Ovary (tissue), 9 donors: Measurements from ENCODE around the gene GMPR. TPM values are rescaled to one million over a fixed set of nuclear protein-coding genes. Genes with fewer than 3 reads are reported as not detected.

Experiments
- DNase-seq, 5 donors: peaks; one replicate each; pipeline ENCODE4 v3.0.0-alpha.2; 2019 to 2020
- H3K27ac ChIP-seq, 2 donors: fragments of 200-600 bp; one replicate each; pipeline versions ENCODE4 v1.5.1 to v1.8.0; 2019 to 2022
- H3K27me3 ChIP-seq: fragments of 200-600 bp; one replicate; pipeline ENCODE4 v1.8.0; 2022
- H3K36me3 ChIP-seq: fragments of 200-600 bp; sonication (generic); one replicate; pipeline ENCODE4 v1.5.1; 2019
- H3K4me1 ChIP-seq: one replicate; pipeline ENCODE4 v1.8.1; 2013; ENCODE audit warnings: mild to moderate bottlenecking, moderate library complexity; ENCODE audit not compliant: insufficient read depth
- H3K4me3 ChIP-seq: fragments of 200-600 bp; sonication (generic); one replicate; pipeline ENCODE4 v1.5.1; 2017
- H3K9me3 ChIP-seq, 2 donors: fragments of 200-600 bp in 1 of 2; sonication (generic) in 1 of 2; one replicate each; pipeline versions ENCODE4 v1.5.1 to v1.8.1; 2013 to 2019; ENCODE audit warnings: mild to moderate bottlenecking in 1 of 2, moderate library complexity in 1 of 2
- EP300 ChIP-seq: sonication (generic); formaldehyde crosslinking; IDR thresholded peaks from one replicate; pipeline ENCODE4 v1.6.1; 2017; ENCODE audit warnings: antibody characterized with exemption
- POLR2A ChIP-seq: fragments of 450-650 bp; IDR thresholded peaks from one replicate; pipeline ENCODE4 v1.6.1; 2017; ENCODE audit warnings: antibody characterized with exemption, mild to moderate bottlenecking, moderate library complexity
- WGBS, 3 donors: extraction: QIAGEN DNeasy Blood & Tissue Kit in 1 of 3; methylation state at CpG; one replicate each; pipeline versions ENCODE4 v1.1.5 to v1.1.7; 2013 to 2017; 5-methylcytosine and 5-hydroxymethylcytosine counted together
- intact Hi-C, 4 donors: fragments of 100-400 bp; cut with DNase I; formaldehyde crosslinking; loops; one replicate each; pipeline versions ENCODE4 v1.11.0 to v1.15.1; 2022 to 2023
- polyA plus RNA-seq, 2 donors: library from polyadenylated mRNA; stranded (reverse); fragments of 200-250 nt in 1 of 2; fragments of 350-450 nt in 1 of 2; fragmentation: Illumina TruSeq in 1 of 2; extraction: RNeasy Lipid Tissue Mini Kit (QIAGEN cat#74804) in 1 of 2; gene quantifications; one replicate each; pipeline ENCODE4 v1.2.3, GENCODE V29; 2013 to 2014
- total RNA-seq, 7 donors: library from RNA; depleted of rRNA in 2 of 7; stranded (reverse); fragments of >200 nt in 2 of 7; fragmentation: NEBNext Ultra II Directional in 3 of 7; extraction: Animal tissue kit (Norgen Biotek cat#: 25700) in 3 of 7; gene quantifications; one replicate each; pipeline versions ENCODE4 v1.1.0 to v1.2.4, GENCODE V29; 2016 to 2023
- TF ChIP-seq, protein P1 (sequence below), 3 donors: fragments of 450-650 bp in 2 of 3; fragments of 200-600 bp in 1 of 3; IDR thresholded peaks; one replicate each; pipeline versions ENCODE4 v1.5.1 to v1.8.0; 2016 to 2022; ENCODE audit warnings: antibody characterized with exemption in 3 of 3, mild to moderate bottlenecking in 1 of 3
- donor health status: DM: no; HTN: no; CAD: no; lungs with moderate emphysema.
- donor health status: DM: no; HTN: no; CAD: no.
- donor health status: Bipolar disorder and iron deficiency.
- donor health status: DM: yes; HTN: yes; CAD: no.
- donor health status: DM: no; HTN: no; CAD: no.
- donor health status: DM: yes; HTN: yes; CAD: no.

Gene GMPR
- total and polyA plus RNA-seq, 9 donors = 18.6 to 50.2 (median 35.1) TPM

DNA sequence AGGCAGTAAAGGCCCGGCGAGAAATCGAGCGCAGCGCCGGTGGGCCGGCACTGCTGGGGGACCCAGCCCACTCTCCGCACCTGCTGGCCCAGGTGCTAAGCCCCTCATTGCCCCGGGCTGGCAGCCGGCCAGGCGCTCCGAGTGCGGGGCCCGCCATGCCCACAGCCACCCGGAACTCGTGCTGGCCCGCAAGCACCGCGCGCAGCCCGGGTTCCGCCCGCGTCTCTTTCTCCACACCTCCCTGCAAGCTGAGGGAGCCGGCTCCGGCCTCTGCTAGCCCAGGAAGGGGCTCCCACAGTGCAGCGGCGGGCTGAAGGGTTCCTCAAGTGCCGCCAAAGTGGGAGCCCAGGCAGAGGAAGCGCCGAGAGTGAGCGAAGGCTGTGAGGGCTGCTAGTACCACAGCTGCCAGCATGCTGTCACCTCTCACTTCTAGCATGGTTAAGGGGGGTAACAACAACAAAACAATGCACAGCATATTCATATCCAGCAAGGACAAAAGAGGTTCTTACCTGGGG, 11.3 kb upstream of the GMPR start:
- Histone ChIP-seq H3K9me3 (no peaks in the 10 kb centered on the region), H3K27ac (no peak overlapping the region), H3K4me1 (peaks cover 4% of the 10 kb centered on the region), H3K27me3 (no peaks in the 10 kb centered on the region), H3K4me3 (no peak overlapping the region), H3K36me3 (no peaks in the 10 kb centered on the region)
- peak in 1 of 5 donors; percentile 40 for DNase-seq
- intact Hi-C loops = loop anchor here in 1 of 4 donors (10.0 kb wide), 1 partner anchor 98 kb away; no protein-coding TSS in a partner anchor
- WGBS, 3 donors = 92 to 95% (median 95%) methylated on average over 23 to 32 of the region's 32 CpGs
- no peak for TF ChIP-seq POLR2A
- TF ChIP-seq, protein P1, sequence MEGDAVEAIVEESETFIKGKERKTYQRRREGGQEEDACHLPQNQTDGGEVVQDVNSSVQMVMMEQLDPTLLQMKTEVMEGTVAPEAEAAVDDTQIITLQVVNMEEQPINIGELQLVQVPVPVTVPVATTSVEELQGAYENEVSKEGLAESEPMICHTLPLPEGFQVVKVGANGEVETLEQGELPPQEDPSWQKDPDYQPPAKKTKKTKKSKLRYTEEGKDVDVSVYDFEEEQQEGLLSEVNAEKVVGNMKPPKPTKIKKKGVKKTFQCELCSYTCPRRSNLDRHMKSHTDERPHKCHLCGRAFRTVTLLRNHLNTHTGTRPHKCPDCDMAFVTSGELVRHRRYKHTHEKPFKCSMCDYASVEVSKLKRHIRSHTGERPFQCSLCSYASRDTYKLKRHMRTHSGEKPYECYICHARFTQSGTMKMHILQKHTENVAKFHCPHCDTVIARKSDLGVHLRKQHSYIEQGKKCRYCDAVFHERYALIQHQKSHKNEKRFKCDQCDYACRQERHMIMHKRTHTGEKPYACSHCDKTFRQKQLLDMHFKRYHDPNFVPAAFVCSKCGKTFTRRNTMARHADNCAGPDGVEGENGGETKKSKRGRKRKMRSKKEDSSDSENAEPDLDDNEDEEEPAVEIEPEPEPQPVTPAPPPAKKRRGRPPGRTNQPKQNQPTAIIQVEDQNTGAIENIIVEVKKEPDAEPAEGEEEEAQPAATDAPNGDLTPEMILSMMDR (IDR thresholded peaks at IDR 0.05) = no peak
- no peak for TF ChIP-seq EP300

DNA sequence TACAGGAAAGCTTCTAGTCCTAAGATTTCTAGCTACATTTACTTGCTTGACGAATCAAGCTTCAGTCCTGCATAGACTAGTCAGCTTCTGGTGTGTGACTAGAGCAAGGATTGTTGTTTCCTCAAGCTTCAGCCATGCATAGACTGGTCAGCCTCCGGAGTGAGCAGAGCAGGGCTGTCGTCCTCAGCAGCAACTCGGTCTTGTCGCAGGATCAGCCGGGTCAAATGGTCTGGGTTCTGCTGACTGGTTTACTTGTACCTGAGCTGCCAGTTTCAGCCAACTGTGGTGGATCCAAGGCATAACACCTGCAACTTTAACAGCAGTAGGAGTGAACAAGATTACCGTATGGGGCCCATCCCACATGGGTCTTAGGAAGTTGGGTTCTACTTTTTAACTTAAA, 10.8 kb upstream of the GMPR start:
- H3K27me3 ChIP-seq = no peaks in the 10 kb centered on the region
- peaks cover 4% of the 10 kb centered on the region for H3K4me1 ChIP-seq
- no peaks in the 10 kb centered on the region for H3K36me3 ChIP-seq
- no peak overlapping the region for H3K27ac ChIP-seq
- H3K4me3 ChIP-seq = no peak overlapping the region
- WGBS, 3 donors = 75 to 82% (median 77%) methylated on average over 7 of the region's 7 CpGs
- intact Hi-C loops = loop anchor here in 1 of 4 donors (10.0 kb wide), 1 partner anchor 97 kb away; no protein-coding TSS in a partner anchor
- no peaks in the 10 kb centered on the region for H3K9me3 ChIP-seq
- DNase-seq = peak in 1 of 5 donors; percentile 27
- TF ChIP-seq POLR2A (no peak), EP300 (no peak)
- TF ChIP-seq, protein P1 (IDR thresholded peaks at IDR 0.05) = no peak

DNA sequence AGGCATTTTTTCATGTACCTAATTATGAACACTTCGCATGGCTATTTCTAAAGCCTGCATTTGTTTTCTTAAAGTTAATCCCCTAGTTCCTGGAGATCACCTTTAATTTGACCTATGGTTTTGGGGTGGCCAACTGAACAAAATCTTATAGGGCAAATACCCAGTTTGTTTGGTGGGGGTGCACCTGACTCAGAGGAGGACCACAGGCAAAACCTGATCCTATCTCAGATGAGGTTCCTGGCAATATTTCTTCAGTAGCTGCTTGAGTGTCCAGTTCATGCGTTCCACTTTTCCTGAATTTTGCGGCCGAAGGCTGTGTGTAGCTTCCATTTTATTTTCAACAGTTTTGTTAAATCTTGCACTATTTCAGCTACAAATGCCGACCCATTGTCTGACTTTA, 10.3 kb upstream of the GMPR start:
- Histone ChIP-seq H3K9me3 (no peaks in the 10 kb centered on the region), H3K27me3 (no peaks in the 10 kb centered on the region), H3K36me3 (no peaks in the 10 kb centered on the region), H3K27ac (peak overlapping the region in 1 of 2 donors; percentile 48), H3K4me3 (no peak overlapping the region), H3K4me1 (peaks cover 4% of the 10 kb centered on the region)
- TF ChIP-seq EP300 (no peak), POLR2A (no peak)
- TF ChIP-seq, protein P1 (IDR thresholded peaks at IDR 0.05) = no peak
- intact Hi-C loops = loop anchor here in 1 of 4 donors (10.0 kb wide), 1 partner anchor 97 kb away; no protein-coding TSS in a partner anchor
- no peak for DNase-seq
- WGBS, 3 donors = 82 to 94% (median 90%) methylated on average over 5 of the region's 5 CpGs

DNA sequence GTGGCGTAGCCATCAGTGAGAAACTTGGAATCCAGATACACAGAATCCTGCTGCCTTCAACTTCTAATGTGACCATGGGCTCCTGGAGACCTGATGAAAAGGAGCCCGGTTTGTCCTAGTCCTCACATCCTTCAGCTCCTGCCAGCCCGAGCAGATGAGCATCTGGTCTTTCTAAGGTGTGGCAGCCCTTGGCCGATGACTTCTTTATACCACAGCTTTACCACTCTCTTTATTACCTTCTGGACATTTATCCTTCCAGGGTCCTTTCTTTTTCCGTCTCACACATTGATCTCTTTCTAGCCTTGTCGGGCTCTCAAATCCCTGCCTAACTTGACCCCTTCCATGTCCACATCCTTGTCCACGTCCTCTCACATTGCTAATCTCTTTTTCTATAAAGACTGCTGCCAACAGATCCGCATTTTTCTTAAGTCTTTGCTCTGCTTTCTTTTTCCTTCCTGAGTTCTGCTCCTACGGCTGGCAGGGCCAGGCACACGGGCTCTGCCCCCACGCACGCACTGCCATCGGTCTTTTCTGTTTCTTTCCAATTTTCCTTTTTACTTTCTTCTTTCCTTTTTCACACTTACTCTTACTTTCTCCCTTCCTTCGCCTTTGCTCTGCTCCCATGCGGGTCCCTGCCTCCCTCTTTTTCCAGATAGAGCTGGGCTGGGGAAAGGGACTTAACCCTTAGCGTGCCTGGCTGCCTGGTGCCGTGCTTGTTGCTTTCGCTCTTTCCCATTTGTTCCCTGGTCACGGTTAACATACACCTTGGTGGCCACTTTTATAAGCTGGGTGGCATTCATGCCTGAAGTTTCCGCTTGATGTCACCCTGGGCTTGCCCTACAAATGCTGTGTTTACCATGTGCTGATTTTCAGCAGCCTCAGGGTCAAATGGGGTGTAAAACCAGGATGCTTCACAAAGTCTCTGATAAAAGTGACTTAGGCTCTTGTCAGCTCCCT, 9.4 kb upstream of the GMPR start:
- DNase-seq = peak in 1 of 5 donors; percentile 43
- no peaks in the 10 kb centered on the region for H3K36me3 ChIP-seq
- TF ChIP-seq, protein P1 (IDR thresholded peaks at IDR 0.05) = no peak
- TF ChIP-seq POLR2A = no peak
- TF ChIP-seq EP300 = no peak
- H3K4me3 ChIP-seq = peak overlapping the region; percentile 15
- H3K4me1 ChIP-seq = peaks cover 4% of the 10 kb centered on the region
- intact Hi-C loops = loop anchor here in 1 of 4 donors (10.0 kb wide), 1 partner anchor 96 kb away; no protein-coding TSS in a partner anchor
- 21 to 26% (median 22%) methylated on average over 19 to 20 of the region's 20 CpGs for WGBS, 3 donors
- peak overlapping the region; percentile 31 to 48 for H3K27ac ChIP-seq
- no peaks in the 10 kb centered on the region for H3K9me3 ChIP-seq
- no peaks in the 10 kb centered on the region for H3K27me3 ChIP-seq
